Naive thymus-derived CD4-positive, alpha-beta T cell (primary cell): Measurements from ENCODE around the gene SOCS3. TPM values are rescaled to one million over a fixed set of nuclear protein-coding genes. Genes with fewer than 3 reads are reported as not detected.

Experiments used
- ATAC-seq: fragments of 150-1000 bp; cut with Tn5 transposase; 2 replicates; pipeline ENCODE4 v1.10.0; 2021; ENCODE audit warnings: mild to moderate bottlenecking, moderate library complexity
- CTCF ChIA-PET: fragments of 350-600 bp; sonication (Branson Sonifier 250); formaldehyde crosslinking; loops from one replicate; lab custom pipeline; 2021; ENCODE audit warnings: antibody characterized with exemption; lab: Charles Lee
- POLR2A ChIA-PET: fragments of 350-600 bp; sonication (Branson Sonifier 250); formaldehyde crosslinking; loops from one replicate; lab custom pipeline; 2021; ENCODE audit warnings: antibody characterized with exemption, inconsistent platforms; lab: Charles Lee
- DNase-seq, 9 donors: peaks; one replicate each; pipeline versions ENCODE4 v3.0.0 to v3.0.0-alpha.2; 2020 to 2022; ENCODE audit warnings: mixed read lengths in 1 of 9
- H3K27ac ChIP-seq: one replicate; pipeline ENCODE4 v1.7.0; 2013; ENCODE audit warnings: mild to moderate bottlenecking, low read depth, low read length, moderate library complexity
- H3K27me3 ChIP-seq, 2 donors: one replicate each; pipeline ENCODE4 v1.7.0; 2013; ENCODE audit warnings: low read length in 2 of 2, mild to moderate bottlenecking in 2 of 2, moderate library complexity in 2 of 2; ENCODE audit not compliant: control insufficient read depth in 2 of 2, insufficient read depth in 2 of 2
- H3K36me3 ChIP-seq, 3 experiments: 1 replicate in 2 of 3; 2 replicates in 1 of 3; pipeline ENCODE4 v1.7.0; 2013; ENCODE audit warnings: low read length in 3 of 3, mild to moderate bottlenecking in 3 of 3, moderate library complexity in 1 of 3; ENCODE audit not compliant: insufficient read depth in 3 of 3, control insufficient read depth in 2 of 3
- H3K4me1 ChIP-seq, 2 donors: one replicate each; pipeline ENCODE4 v1.7.0; 2013; ENCODE audit warnings: low read length in 2 of 2, mild to moderate bottlenecking in 2 of 2, moderate library complexity in 1 of 2; ENCODE audit not compliant: control insufficient read depth in 2 of 2, insufficient read depth in 2 of 2
- H3K4me3 ChIP-seq: 2 replicates; pipeline ENCODE4 v1.7.0; 2013; ENCODE audit warnings: mild to moderate bottlenecking, low read length
- H3K9me3 ChIP-seq, 3 experiments: 1 replicate in 2 of 3; 2 replicates in 1 of 3; pipeline ENCODE4 v1.7.0; 2013; ENCODE audit warnings: low read length in 3 of 3; ENCODE audit not compliant: control insufficient read depth in 2 of 3
- H3K27ac Mint-ChIP-seq, 9 donors: one replicate each; pipeline ENCODE4 v1.8.0; 2020 to 2022; ENCODE audit warnings: mixed read lengths in 9 of 9, mild to moderate bottlenecking in 8 of 9, moderate library complexity in 5 of 9, inconsistent platforms in 2 of 9
- H3K27me3 Mint-ChIP-seq, 5 donors: one replicate each; pipeline ENCODE4 v1.8.0; 2021 to 2022; ENCODE audit warnings: mixed read lengths in 5 of 5, mild to moderate bottlenecking in 1 of 5
- H3K36me3 Mint-ChIP-seq, 5 donors: one replicate each; pipeline ENCODE4 v1.8.0; 2020 to 2022; ENCODE audit warnings: mixed read lengths in 5 of 5, mild to moderate bottlenecking in 3 of 5, inconsistent platforms in 1 of 5
- H3K4me1 Mint-ChIP-seq, 7 donors: one replicate each; pipeline ENCODE4 v1.8.0; 2020 to 2022; ENCODE audit warnings: mixed read lengths in 7 of 7, mild to moderate bottlenecking in 3 of 7, inconsistent platforms in 1 of 7
- H3K4me3 Mint-ChIP-seq, 10 donors: one replicate each; pipeline ENCODE4 v1.8.0; 2020 to 2022; ENCODE audit warnings: mild to moderate bottlenecking in 10 of 10, mixed read lengths in 10 of 10, moderate library complexity in 6 of 10, inconsistent platforms in 2 of 10
- H3K9me3 Mint-ChIP-seq, 11 donors: one replicate each; pipeline ENCODE4 v1.8.0; 2020 to 2022; ENCODE audit warnings: mixed read lengths in 11 of 11, mild to moderate bottlenecking in 4 of 11, inconsistent platforms in 1 of 11, moderate library complexity in 1 of 11
- intact Hi-C, 2 donors: fragments of 100-400 bp; cut with micrococcal nuclease; formaldehyde crosslinking; loops; one replicate each; pipeline ENCODE4 v1.15.1; 2023
- polyA plus RNA-seq, 2 donors: library from polyadenylated mRNA; unstranded; fragments of 300-500 nt; fragmentation: Illumina TruSeq; gene quantifications; one replicate each; pipeline ENCODE4 v1.2.3, GENCODE V29; 2021
- total RNA-seq, 6 experiments: library from RNA in 5 of 6; stranded (reverse) in 5 of 6; gene quantifications; 1 replicate in 5 of 6; 2 replicates in 1 of 6; pipeline ENCODE4 v1.2.3 and lab custom pipeline; 2021 to 2026

SOCS3 gene
- total and polyA plus RNA-seq, 7 experiments from 2014 or later: 8.1 to 281 (median 110) TPM

GRCh38 chr17:78406396-78406795 is 46.5 kb upstream of the SOCS3 start:
- H3K4me1 Mint-ChIP-seq: peaks cover 14 to 57% (median 30%) of the 10 kb centered on the region in 7 donors
- CTCF ChIA-PET: interaction anchor here (0.9 kb wide), 1 partner anchor 8 kb away, joined by 4 read pairs; no protein-coding TSS in a partner anchor
- peaks cover 5 to 7% of the 10 kb centered on the region in 2 donors for H3K4me1 ChIP-seq
- POLR2A ChIA-PET: no interaction called here
- DNase-seq: no peak
- no peaks in the 10 kb centered on the region for H3K27me3 ChIP-seq
- no peaks in the 10 kb centered on the region for H3K9me3 ChIP-seq
- no peak for ATAC-seq
- peaks cover 6 to 73% (median 18%) of the 10 kb centered on the region in 3 experiments for H3K36me3 ChIP-seq
- no peaks in the 10 kb centered on the region for H3K27me3 Mint-ChIP-seq
- no peaks in the 10 kb centered on the region for H3K9me3 Mint-ChIP-seq
- intact Hi-C loops: no loop called here
- no peak overlapping the region for H3K4me3 ChIP-seq
- H3K27ac ChIP-seq: peak overlapping the region; percentile 20
- H3K36me3 Mint-ChIP-seq: peaks cover 14 to 33% (median 18%) of the 10 kb centered on the region in 5 donors
- H3K27ac Mint-ChIP-seq: peak overlapping the region in 5 of 9 donors; percentile 12 to 88 (median 28)
- H3K4me3 Mint-ChIP-seq: no peak overlapping the region

GRCh38 chr17:78403822-78404221 is 43.9 kb upstream of the SOCS3 start:
- no peak for ATAC-seq
- H3K36me3 Mint-ChIP-seq: peaks cover 17 to 47% (median 23%) of the 10 kb centered on the region in 5 donors
- POLR2A ChIA-PET: no interaction called here

GRCh38 chr17:78401891-78402290 is 42.0 kb upstream of the SOCS3 start:
- POLR2A ChIA-PET: no interaction called here

More at GRCh38 chr17:78403822-78404221, 43.9 kb upstream of the SOCS3 start:
- H3K27ac Mint-ChIP-seq: no peak overlapping the region
- H3K4me1 ChIP-seq: peaks cover 0 to 5% of the 10 kb centered on the region in 2 donors
- H3K4me1 Mint-ChIP-seq: peaks cover 7 to 37% (median 24%) of the 10 kb centered on the region in 7 donors
- no peaks in the 10 kb centered on the region for H3K27me3 Mint-ChIP-seq
- intact Hi-C loops: no loop called here
- no peaks in the 10 kb centered on the region for H3K9me3 ChIP-seq
- H3K4me3 ChIP-seq: no peak overlapping the region
- peaks cover 6 to 91% (median 33%) of the 10 kb centered on the region in 3 experiments for H3K36me3 ChIP-seq
- no peaks in the 10 kb centered on the region for H3K27me3 ChIP-seq
- DNase-seq: no peak
- H3K9me3 Mint-ChIP-seq: no peaks in the 10 kb centered on the region
- H3K4me3 Mint-ChIP-seq: no peak overlapping the region
- H3K27ac ChIP-seq: no peak overlapping the region
- CTCF ChIA-PET: interaction anchor here (0.7 to 1.1 kb wide), 2 partner anchors 12 to 460 kb away, joined by 3 read pairs; no protein-coding TSS in a partner anchor

GRCh38 chr17:78401246-78401645 is 41.4 kb upstream of the SOCS3 start:
- ATAC-seq (no peak), DNase-seq (no peak)
- ChIA-PET CTCF (interaction anchor here (0.7 to 0.9 kb wide), 2 partner anchors 11 to 40 kb away, joined by 3 read pairs; no protein-coding TSS in a partner anchor), POLR2A (no interaction called here)
- Histone ChIP-seq H3K27ac (no peak overlapping the region), H3K36me3 (peaks cover 6 to 98% (median 29%) of the 10 kb centered on the region in 3 experiments), H3K9me3 (no peaks in the 10 kb centered on the region), H3K4me3 (no peak overlapping the region), H3K27me3 (no peaks in the 10 kb centered on the region), H3K4me1 (no peaks in the 10 kb centered on the region)
- Mint-ChIP-seq H3K36me3 (peaks cover 17 to 68% (median 27%) of the 10 kb centered on the region in 5 donors), H3K4me1 (peaks cover 0 to 20% (median 11%) of the 10 kb centered on the region in 7 donors), H3K27ac (peak overlapping the region in 2 of 9 donors; percentile 13 to 23), H3K27me3 (no peaks in the 10 kb centered on the region), H3K9me3 (no peaks in the 10 kb centered on the region), H3K4me3 (no peak overlapping the region)
- intact Hi-C loops: no loop called here

More at GRCh38 chr17:78401891-78402290, 42.0 kb upstream of the SOCS3 start:
- Histone ChIP-seq H3K27me3 (no peaks in the 10 kb centered on the region), H3K27ac (no peak overlapping the region), H3K4me1 (no peaks in the 10 kb centered on the region), H3K4me3 (no peak overlapping the region), H3K9me3 (no peaks in the 10 kb centered on the region), H3K36me3 (peaks cover 6 to 98% (median 29%) of the 10 kb centered on the region in 3 experiments)
- Mint-ChIP-seq H3K36me3 (peaks cover 17 to 63% (median 28%) of the 10 kb centered on the region in 5 donors), H3K4me3 (no peak overlapping the region), H3K9me3 (no peaks in the 10 kb centered on the region), H3K4me1 (peaks cover 0 to 22% (median 13%) of the 10 kb centered on the region in 7 donors), H3K27ac (peak overlapping the region in 4 of 9 donors; percentile 13 to 75 (median 58)), H3K27me3 (no peaks in the 10 kb centered on the region)
- DNase-seq: no peak
- CTCF ChIA-PET: interaction anchor here (0.7 to 0.9 kb wide), 2 partner anchors 11 to 41 kb away, joined by 3 read pairs; no protein-coding TSS in a partner anchor
- ATAC-seq: no peak
- intact Hi-C loops: no loop called here

- H3K9me3 Mint-ChIP-seq: no peaks in the 10 kb centered on the region
- H3K4me3 Mint-ChIP-seq: no peak overlapping the region
- no peak for ATAC-seq
- peak overlapping the region in 2 of 9 donors; percentile 22 to 23 for H3K27ac Mint-ChIP-seq
- H3K27me3 ChIP-seq: no peaks in the 10 kb centered on the region
- ChIA-PET CTCF (interaction anchor here (0.6 kb wide), 1 partner anchor 11 kb away, joined by 3 read pairs; no protein-coding TSS in a partner anchor), POLR2A (no interaction called here)
- no peaks in the 10 kb centered on the region for H3K4me1 ChIP-seq
- H3K9me3 ChIP-seq: no peaks in the 10 kb centered on the region
- peaks cover 6 to 100% (median 29%) of the 10 kb centered on the region in 3 experiments for H3K36me3 ChIP-seq
- DNase-seq: no peak
- H3K27me3 Mint-ChIP-seq: no peaks in the 10 kb centered on the region
- H3K36me3 Mint-ChIP-seq: peaks cover 17 to 73% (median 30%) of the 10 kb centered on the region in 5 donors
- H3K27ac ChIP-seq: no peak overlapping the region
- intact Hi-C loops: no loop called here
- no peak overlapping the region for H3K4me3 ChIP-seq
- peaks cover 0 to 18% (median 11%) of the 10 kb centered on the region in 7 donors for H3K4me1 Mint-ChIP-seq
Measured at GRCh38 chr17:78400581-78401240, 40.8 kb upstream of the SOCS3 start.

GRCh38 chr17:78399693-78400144 is 39.8 kb upstream of the SOCS3 start:
- no peaks in the 10 kb centered on the region for H3K9me3 ChIP-seq
- H3K4me1 ChIP-seq: no peaks in the 10 kb centered on the region
- Mint-ChIP-seq H3K9me3 (no peaks in the 10 kb centered on the region), H3K36me3 (peaks cover 17 to 78% (median 30%) of the 10 kb centered on the region in 5 donors), H3K4me1 (peaks cover 5 to 19% (median 9%) of the 10 kb centered on the region in 7 donors), H3K27ac (peak overlapping the region in 1 of 9 donors; percentile 23), H3K4me3 (no peak overlapping the region), H3K27me3 (no peaks in the 10 kb centered on the region)
- intact Hi-C loops: no loop called here
- no peak overlapping the region for H3K4me3 ChIP-seq
- DNase-seq (no peak), ATAC-seq (no peak)
- no peaks in the 10 kb centered on the region for H3K27me3 ChIP-seq
- H3K36me3 ChIP-seq: peaks cover 0 to 100% (median 29%) of the 10 kb centered on the region in 3 experiments
- CTCF ChIA-PET: no interaction called here
- POLR2A ChIA-PET: no interaction called here
- no peak overlapping the region for H3K27ac ChIP-seq
